ENCODE data around the gene ULK3.

Gene ULK3

DNA sequence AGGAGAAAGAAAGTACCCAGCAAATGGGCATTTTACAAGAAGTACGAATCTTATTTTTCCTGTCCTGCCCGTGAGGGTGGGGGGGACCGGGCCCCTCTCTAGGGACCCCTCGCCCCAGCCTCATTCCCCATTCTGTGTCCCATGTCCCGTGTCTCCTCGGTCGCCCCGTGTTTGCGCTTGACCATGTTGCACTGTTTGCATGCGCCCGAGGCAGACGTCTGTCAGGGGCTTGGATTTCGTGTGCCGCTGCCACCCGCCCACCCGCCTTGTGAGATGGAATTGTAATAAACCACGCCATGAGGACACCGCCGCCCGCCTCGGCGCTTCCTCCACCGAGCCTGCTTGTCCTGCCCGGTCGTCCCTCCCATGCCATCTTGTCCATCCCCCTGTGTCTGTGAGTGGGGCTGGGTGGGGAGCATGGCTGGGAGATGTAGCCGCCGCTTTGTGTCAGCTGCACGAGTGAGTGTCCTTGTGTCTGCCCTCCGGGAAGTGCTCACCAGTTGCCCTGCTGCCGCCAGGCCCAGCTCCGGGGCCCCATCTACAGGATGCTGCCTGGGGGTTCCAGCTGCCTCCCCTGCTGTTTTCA, 40.0 kb downstream of the ULK3 start:
- peaks cover 32 to 45% of the 10 kb centered on the region in 2 donors for H3K36me3 ChIP-seq (ENCODE audit: control insufficient read depth in 1 of 2, insufficient read depth in 2 of 2, low read length in 2 of 2)
- no peak overlapping the region for H3K27ac ChIP-seq (ENCODE audit: low read length)

GRCh38 chr15:74802290-74802689, 40.7 kb downstream of the ULK3 start:
- H3K27me3 ChIP-seq (ENCODE audit: low read depth, low read length): no peaks in the 10 kb centered on the region
- no peak overlapping the region for H3K27ac ChIP-seq (ENCODE audit: low read length)
- peaks cover 32 to 45% of the 10 kb centered on the region in 2 donors for H3K36me3 ChIP-seq (ENCODE audit: control insufficient read depth in 1 of 2, insufficient read depth in 2 of 2, low read length in 2 of 2)
- peaks cover 4 to 11% of the 10 kb centered on the region in 2 donors for H3K4me1 ChIP-seq (ENCODE audit: control insufficient read depth in 1 of 2, insufficient read depth in 2 of 2, low read length in 2 of 2)
- no peaks in the 10 kb centered on the region for H3K9me3 ChIP-seq (ENCODE audit: control insufficient read depth in 1 of 2, low read length in 2 of 2)
- no peak overlapping the region for H3K4me3 ChIP-seq (ENCODE audit: low read depth in 1 of 2, low read length in 2 of 2)

More for the DNA sequence above, 40.0 kb downstream of the ULK3 start:
- H3K9me3 ChIP-seq (ENCODE audit: control insufficient read depth in 1 of 2, low read length in 2 of 2): no peaks in the 10 kb centered on the region
- H3K4me3 ChIP-seq (ENCODE audit: low read depth in 1 of 2, low read length in 2 of 2): no peak overlapping the region
- H3K4me1 ChIP-seq (ENCODE audit: control insufficient read depth in 1 of 2, insufficient read depth in 2 of 2, low read length in 2 of 2): peaks cover 4 to 11% of the 10 kb centered on the region in 2 donors
- H3K27me3 ChIP-seq (ENCODE audit: low read depth, low read length): no peaks in the 10 kb centered on the region

DNA sequence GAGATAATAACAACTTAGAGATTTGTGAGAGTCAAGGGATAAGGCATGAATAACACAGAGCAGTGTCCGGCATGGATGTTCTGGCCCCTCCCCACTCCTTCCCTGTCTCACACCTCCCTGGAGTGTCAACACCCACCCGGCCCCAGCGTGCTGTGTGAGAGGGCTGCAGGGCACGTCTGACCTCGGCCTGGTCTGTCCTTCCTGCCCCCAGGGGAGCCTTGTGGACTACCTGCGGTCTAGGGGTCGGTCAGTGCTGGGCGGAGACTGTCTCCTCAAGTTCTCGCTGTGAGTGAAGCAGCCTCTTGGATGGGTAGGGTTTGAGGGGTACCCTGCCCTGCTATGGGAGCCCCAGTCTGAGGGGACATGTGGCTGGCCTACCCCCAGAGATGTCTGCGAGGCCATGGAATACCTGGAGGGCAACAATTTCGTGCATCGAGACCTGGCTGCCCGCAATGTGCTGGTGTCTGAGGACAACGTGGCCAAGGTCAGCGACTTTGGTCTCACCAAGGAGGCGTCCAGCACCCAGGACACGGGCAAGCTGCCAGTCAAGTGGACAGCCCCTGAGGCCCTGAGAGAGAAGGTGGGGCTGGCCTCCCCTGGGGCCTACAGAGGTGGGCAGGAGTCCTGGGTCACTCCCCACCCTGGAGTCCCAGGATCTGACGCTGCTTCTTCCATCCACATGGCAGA, 41.5 kb downstream of the ULK3 start:
- no peak overlapping the region for H3K27ac ChIP-seq (ENCODE audit: low read length)
- H3K4me1 ChIP-seq (ENCODE audit: control insufficient read depth in 1 of 2, insufficient read depth in 2 of 2, low read length in 2 of 2): peaks cover 4 to 11% of the 10 kb centered on the region in 2 donors
- no peaks in the 10 kb centered on the region for H3K9me3 ChIP-seq (ENCODE audit: control insufficient read depth in 1 of 2, low read length in 2 of 2)
- peaks cover 32 to 45% of the 10 kb centered on the region in 2 donors for H3K36me3 ChIP-seq (ENCODE audit: control insufficient read depth in 1 of 2, insufficient read depth in 2 of 2, low read length in 2 of 2)
- no peak overlapping the region for H3K4me3 ChIP-seq (ENCODE audit: low read depth in 1 of 2, low read length in 2 of 2)
- H3K27me3 ChIP-seq (ENCODE audit: low read depth, low read length): no peaks in the 10 kb centered on the region

GRCh38 chr15:74800559-74801094, 42.3 kb downstream of the ULK3 start:
- Histone ChIP-seq H3K4me3 (ENCODE audit: low read depth in 1 of 2, low read length in 2 of 2) (no peak overlapping the region), H3K4me1 (ENCODE audit: control insufficient read depth in 1 of 2, insufficient read depth in 2 of 2, low read length in 2 of 2) (peaks cover 4 to 11% of the 10 kb centered on the region in 2 donors), H3K27ac (ENCODE audit: low read length) (no peak overlapping the region), H3K36me3 (ENCODE audit: control insufficient read depth in 1 of 2, insufficient read depth in 2 of 2, low read length in 2 of 2) (peaks cover 32 to 45% of the 10 kb centered on the region in 2 donors), H3K27me3 (ENCODE audit: low read depth, low read length) (no peaks in the 10 kb centered on the region), H3K9me3 (ENCODE audit: control insufficient read depth in 1 of 2, low read length in 2 of 2) (no peaks in the 10 kb centered on the region)

DNA sequence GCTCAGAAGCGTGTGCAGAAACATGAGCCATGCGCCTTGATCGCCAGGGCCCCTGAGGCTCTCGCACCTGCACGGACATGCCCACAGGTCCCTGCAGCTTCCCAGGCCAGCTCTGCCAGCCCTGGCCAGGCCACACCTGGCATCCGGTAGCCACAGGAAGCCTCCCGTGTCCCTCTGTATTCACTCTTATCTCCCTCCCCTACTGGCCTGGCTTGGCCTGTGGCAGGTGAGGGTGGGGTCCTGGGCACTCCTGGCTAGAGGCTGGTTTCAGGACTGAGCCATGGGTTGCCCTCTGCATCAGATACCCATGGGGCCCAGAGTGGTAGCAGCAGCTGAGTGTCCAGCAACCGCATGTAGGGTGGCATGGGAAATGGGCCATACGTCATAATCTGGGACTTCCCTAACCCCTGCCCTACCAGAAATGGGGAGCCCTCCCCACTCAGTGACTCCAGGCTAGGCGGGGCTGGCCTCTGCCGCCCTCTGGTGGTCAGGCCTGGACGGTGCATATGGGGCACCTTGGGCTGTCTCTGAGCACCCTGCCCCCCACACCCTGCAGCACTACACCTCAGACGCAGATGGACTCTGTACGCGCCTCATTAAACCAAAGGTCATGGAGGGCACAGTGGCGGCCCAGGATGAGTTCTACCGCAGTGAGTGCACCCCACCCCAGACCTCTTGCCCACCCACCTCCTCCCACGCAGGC, 42.9 kb downstream of the ULK3 start:
- H3K36me3 ChIP-seq (ENCODE audit: control insufficient read depth in 1 of 2, insufficient read depth in 2 of 2, low read length in 2 of 2): peaks cover 32 to 45% of the 10 kb centered on the region in 2 donors
- no peaks in the 10 kb centered on the region for H3K9me3 ChIP-seq (ENCODE audit: control insufficient read depth in 1 of 2, low read length in 2 of 2)
- peak overlapping the region; percentile 29 for H3K27ac ChIP-seq (ENCODE audit: low read length)
- no peak overlapping the region for H3K4me3 ChIP-seq (ENCODE audit: low read depth in 1 of 2, low read length in 2 of 2)
- peaks cover 4 to 11% of the 10 kb centered on the region in 2 donors for H3K4me1 ChIP-seq (ENCODE audit: control insufficient read depth in 1 of 2, insufficient read depth in 2 of 2, low read length in 2 of 2)
- H3K27me3 ChIP-seq (ENCODE audit: low read depth, low read length): no peaks in the 10 kb centered on the region

- Histone ChIP-seq H3K27ac (ENCODE audit: low read length) (peak overlapping the region; percentile 29), H3K27me3 (ENCODE audit: low read depth, low read length) (no peaks in the 10 kb centered on the region), H3K9me3 (ENCODE audit: control insufficient read depth in 1 of 2, low read length in 2 of 2) (no peaks in the 10 kb centered on the region), H3K4me1 (ENCODE audit: control insufficient read depth in 1 of 2, insufficient read depth in 2 of 2, low read length in 2 of 2) (peaks cover 4 to 11% of the 10 kb centered on the region in 2 donors), H3K4me3 (ENCODE audit: low read depth in 1 of 2, low read length in 2 of 2) (no peak overlapping the region), H3K36me3 (ENCODE audit: control insufficient read depth in 1 of 2, insufficient read depth in 2 of 2, low read length in 2 of 2) (peaks cover 32 to 45% of the 10 kb centered on the region in 2 donors)
Observed at GRCh38 chr15:74799255-74799855, 43.6 kb downstream of the ULK3 start.

DNA sequence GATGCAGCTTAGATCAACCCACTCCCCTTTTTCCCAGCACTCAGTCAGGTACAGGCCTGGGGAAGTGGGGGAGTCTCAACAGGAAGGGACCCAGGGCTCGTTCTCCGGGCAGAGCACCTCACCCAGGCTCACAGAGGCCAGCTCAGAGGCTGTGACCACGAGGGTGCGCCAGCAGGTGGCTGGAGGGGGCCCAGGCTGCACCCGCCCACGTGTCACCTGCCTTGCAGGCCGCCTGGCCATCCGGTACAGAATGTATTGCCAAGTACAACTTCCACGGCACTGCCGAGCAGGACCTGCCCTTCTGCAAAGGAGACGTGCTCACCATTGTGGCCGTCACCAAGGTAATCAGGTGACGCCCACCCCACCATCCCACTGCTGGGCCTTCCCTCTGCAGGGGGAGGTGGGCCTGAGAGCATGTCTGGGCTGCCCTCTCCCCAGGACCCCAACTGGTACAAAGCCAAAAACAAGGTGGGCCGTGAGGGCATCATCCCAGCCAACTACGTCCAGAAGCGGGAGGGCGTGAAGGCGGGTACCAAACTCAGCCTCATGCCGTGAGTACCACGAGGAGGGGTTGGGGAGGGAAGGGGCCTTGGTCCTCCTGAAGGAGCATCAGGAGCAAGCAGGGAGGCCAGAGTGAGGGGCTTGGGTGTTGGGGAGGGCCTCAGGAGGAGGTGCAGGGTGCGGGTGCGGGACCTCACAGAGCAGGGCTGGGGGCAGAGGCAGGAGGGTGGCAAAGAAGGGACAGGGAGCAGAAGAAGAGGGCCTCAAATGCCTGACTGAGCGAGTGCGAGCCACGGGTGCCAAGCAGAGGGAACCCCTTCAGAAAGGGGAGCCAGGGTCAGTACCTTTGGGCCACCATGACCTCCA, 44.3 kb downstream of the ULK3 start:
- H3K4me3 ChIP-seq (ENCODE audit: low read depth in 1 of 2, low read length in 2 of 2): no peak overlapping the region
- H3K4me1 ChIP-seq (ENCODE audit: control insufficient read depth in 1 of 2, insufficient read depth in 2 of 2, low read length in 2 of 2): peaks cover 4 to 11% of the 10 kb centered on the region in 2 donors
- H3K27ac ChIP-seq (ENCODE audit: low read length): no peak overlapping the region
- no peaks in the 10 kb centered on the region for H3K9me3 ChIP-seq (ENCODE audit: control insufficient read depth in 1 of 2, low read length in 2 of 2)
- no peaks in the 10 kb centered on the region for H3K27me3 ChIP-seq (ENCODE audit: low read depth, low read length)
- H3K36me3 ChIP-seq (ENCODE audit: control insufficient read depth in 1 of 2, insufficient read depth in 2 of 2, low read length in 2 of 2): peaks cover 25 to 43% of the 10 kb centered on the region in 2 donors

- Histone ChIP-seq H3K4me1 (ENCODE audit: control insufficient read depth in 1 of 2, insufficient read depth in 2 of 2, low read length in 2 of 2) (peaks cover 13 to 35% of the 10 kb centered on the region in 2 donors), H3K36me3 (ENCODE audit: control insufficient read depth in 1 of 2, insufficient read depth in 2 of 2, low read length in 2 of 2) (peaks cover 11 to 18% of the 10 kb centered on the region in 2 donors), H3K4me3 (ENCODE audit: low read depth in 1 of 2, low read length in 2 of 2) (no peak overlapping the region), H3K27ac (ENCODE audit: low read length) (no peak overlapping the region), H3K27me3 (ENCODE audit: low read depth, low read length) (no peaks in the 10 kb centered on the region), H3K9me3 (ENCODE audit: control insufficient read depth in 1 of 2, low read length in 2 of 2) (no peaks in the 10 kb centered on the region)
Observed at GRCh38 chr15:74795966-74796625, 46.9 kb downstream of the ULK3 start.

- Histone ChIP-seq H3K36me3 (ENCODE audit: control insufficient read depth in 1 of 2, insufficient read depth in 2 of 2, low read length in 2 of 2) (peaks cover 7 to 16% of the 10 kb centered on the region in 2 donors), H3K4me3 (ENCODE audit: low read depth in 1 of 2, low read length in 2 of 2) (no peak overlapping the region), H3K4me1 (ENCODE audit: control insufficient read depth in 1 of 2, insufficient read depth in 2 of 2, low read length in 2 of 2) (peaks cover 24 to 39% of the 10 kb centered on the region in 2 donors), H3K9me3 (ENCODE audit: control insufficient read depth in 1 of 2, low read length in 2 of 2) (no peaks in the 10 kb centered on the region), H3K27me3 (ENCODE audit: low read depth, low read length) (no peaks in the 10 kb centered on the region), H3K27ac (ENCODE audit: low read length) (no peak overlapping the region)
Observed at GRCh38 chr15:74794970-74795349, 48.0 kb downstream of the ULK3 start.
